ENCODE measurements around the gene CYP2C18. TPM values are rescaled to one million over a fixed set of nuclear protein-coding genes. Genes with fewer than 3 reads are reported as not detected.
"Not testable (repeated sequence)": the region's sequence is repeated elsewhere in the genome, so short reads cannot be mapped to it uniquely, and the experiment has no call there.

CYP2C18 gene
- total RNA-seq (18.5 and 19.5 TPM in 2 replicates), polyA plus RNA-seq (16.2 and 17.2 TPM in 2 replicates)

- no peaks in the 10 kb centered on the region for H3K9me2 ChIP-seq (replicated peaks; ENCODE audit: insufficient read depth)
- peak; percentile 25 for DNase-seq (ENCODE audit: low spot score)
- peak within 1 kb of the TSS; percentile 10 for H3K4me3 ChIP-seq
- no peaks in the 10 kb centered on the region for H3K9me3 ChIP-seq (ENCODE audit: low read depth)
- H3K36me3 ChIP-seq (replicated peaks; ENCODE audit: insufficient read depth, low read depth), result no peaks in the 10 kb centered on the region
- 75% methylated on average over 10 of the region's 10 CpGs for WGBS (ENCODE audit: low lambda C conversion rate, missing lambda C conversion rate)
- no peak within 1 kb of the TSS for H2AFZ ChIP-seq
- peaks cover 7% of the 10 kb centered on the region for H3K4me1 ChIP-seq (ENCODE audit: insufficient read depth)
- H3K4me2 ChIP-seq, result peak within 1 kb of the TSS; percentile 48
- H3K79me2 ChIP-seq, result peaks cover 8% of the 10 kb centered on the region
- peak within 1 kb of the TSS; percentile 79 for H3K27ac ChIP-seq
- TF ChIP-seq CTCF (IDR thresholded peaks at IDR 0.05; ENCODE audit: poor library complexity) (no peak), EZH2phosphoT487 (IDR thresholded peaks at IDR 0.05; ENCODE audit: low read depth, severe bottlenecking, unreplicated experiment) (no peak), EZH2 (IDR thresholded peaks at IDR 0.05; ENCODE audit: borderline replicate concordance) (no peak)
- H4K20me1 ChIP-seq (ENCODE audit: insufficient read depth, poor library complexity, severe bottlenecking), result no peaks in the 10 kb centered on the region
- no peaks in the 10 kb centered on the region for H3K27me3 ChIP-seq
Observed at GRCh38 chr10:94683214-94684054, at the start of gene CYP2C18. Gene CYP2C18 (plus strand): TSS chr10:94683729. CDS start chr10:94683820, 91 bp downstream.

GRCh38 chr10:94638097-94638496, 45.4 kb upstream of the CYP2C18 start:
- WGBS (ENCODE audit: low lambda C conversion rate, missing lambda C conversion rate), result over 99% methylated on average over 4 of the region's 4 CpGs
- H3K27me3 ChIP-seq; H3K4me1 ChIP-seq (ENCODE audit: insufficient read depth); H3K9me3 ChIP-seq (ENCODE audit: low read depth); H4K20me1 ChIP-seq (ENCODE audit: insufficient read depth, poor library complexity, severe bottlenecking); H3K9me2 ChIP-seq (replicated peaks; ENCODE audit: insufficient read depth); H3K4me3 ChIP-seq; H2AFZ ChIP-seq; DNase-seq (ENCODE audit: low spot score); H3K4me2 ChIP-seq; H3K79me2 ChIP-seq; H3K36me3 ChIP-seq (replicated peaks; ENCODE audit: insufficient read depth, low read depth); H3K27ac ChIP-seq: not testable (repeated sequence)

GRCh38 chr10:94639902-94640301, 43.6 kb upstream of the CYP2C18 start:
- no peak for DNase-seq (ENCODE audit: low spot score)
- TF ChIP-seq EZH2phosphoT487 (IDR thresholded peaks at IDR 0.05; ENCODE audit: low read depth, severe bottlenecking, unreplicated experiment), result no peak
- TF ChIP-seq EZH2 (IDR thresholded peaks at IDR 0.05; ENCODE audit: borderline replicate concordance), result no peak
- TF ChIP-seq CTCF (IDR thresholded peaks at IDR 0.05; ENCODE audit: poor library complexity), result no peak
- no peaks in the 10 kb centered on the region for H3K9me3 ChIP-seq (ENCODE audit: low read depth)
- no peak overlapping the region for H3K4me2 ChIP-seq
- no peaks in the 10 kb centered on the region for H3K36me3 ChIP-seq (replicated peaks; ENCODE audit: insufficient read depth, low read depth)
- WGBS (ENCODE audit: low lambda C conversion rate, missing lambda C conversion rate), result 86% methylated on average over 8 of the region's 8 CpGs
- no peaks in the 10 kb centered on the region for H3K4me1 ChIP-seq (ENCODE audit: insufficient read depth)
- H3K9me2 ChIP-seq (replicated peaks; ENCODE audit: insufficient read depth), result no peaks in the 10 kb centered on the region
- no peaks in the 10 kb centered on the region for H3K79me2 ChIP-seq
- H2AFZ ChIP-seq, result no peak overlapping the region
- H3K27ac ChIP-seq, result no peak overlapping the region
- H3K4me3 ChIP-seq, result no peak overlapping the region
- H3K27me3 ChIP-seq, result no peaks in the 10 kb centered on the region
- H4K20me1 ChIP-seq (ENCODE audit: insufficient read depth, poor library complexity, severe bottlenecking), result no peaks in the 10 kb centered on the region

- Histone ChIP-seq H3K4me3 (no peak overlapping the region), H3K9me2 (replicated peaks; ENCODE audit: insufficient read depth) (no peaks in the 10 kb centered on the region), H3K4me1 (ENCODE audit: insufficient read depth) (no peaks in the 10 kb centered on the region), H3K9me3 (ENCODE audit: low read depth) (no peaks in the 10 kb centered on the region), H4K20me1 (ENCODE audit: insufficient read depth, poor library complexity, severe bottlenecking) (no peaks in the 10 kb centered on the region), H3K4me2 (no peak overlapping the region), H3K27ac (no peak overlapping the region), H3K27me3 (no peaks in the 10 kb centered on the region), H2AFZ (no peak overlapping the region), H3K36me3 (replicated peaks; ENCODE audit: insufficient read depth, low read depth) (no peaks in the 10 kb centered on the region), H3K79me2 (no peaks in the 10 kb centered on the region)
- 66% methylated on average over 3 of the region's 3 CpGs for WGBS (ENCODE audit: low lambda C conversion rate, missing lambda C conversion rate)
- TF ChIP-seq CTCF (IDR thresholded peaks at IDR 0.05; ENCODE audit: poor library complexity), result no peak
- no peak for TF ChIP-seq EZH2 (IDR thresholded peaks at IDR 0.05; ENCODE audit: borderline replicate concordance)
- no peak for TF ChIP-seq EZH2phosphoT487 (IDR thresholded peaks at IDR 0.05; ENCODE audit: low read depth, severe bottlenecking, unreplicated experiment)
- no peak for DNase-seq (ENCODE audit: low spot score)
Observed at GRCh38 chr10:94640562-94640961, 43.0 kb upstream of the CYP2C18 start.
